HepG2 (cell line): ENCODE data around the gene EFCAB11. TPM values are rescaled to one million over a fixed set of nuclear protein-coding genes. Genes with fewer than 3 reads are reported as not detected.

ENCODE experiments used
- ATAC-seq: fragments of 200-7000 bp; cut with Tn5 transposase; 3 replicates; pipeline ENCODE4 v1.9.1; 2020; ENCODE audit warnings: mild to moderate bottlenecking, moderate library complexity
- BruUV-seq: library from RNA; stranded (reverse); fragments of 400-500 nt; replicated peaks from 2 replicates; lab custom pipeline; 2021; lab: Mats Ljungman, UMichigan
- CTCF ChIA-PET: fragments of 300-600 bp; formaldehyde crosslinking; extraction: SDS; loops from one replicate; lab custom pipeline; 2021; ENCODE audit warnings: low total read pairs, inconsistent platforms, low intra/inter-chr PET ratio; lab: Yijun Ruan, JAX
- POLR2A ChIA-PET: fragments of 350-600 bp; sonication (Branson Sonifier 250); formaldehyde crosslinking; loops from one replicate; lab custom pipeline; 2020; ENCODE audit warnings: antibody characterized with exemption, inconsistent platforms; lab: Yijun Ruan, JAX
- DNase-seq: peaks from one replicate; pipeline ENCODE4 v3.0.0-alpha.2; 2015; ENCODE audit warnings: low spot score
- FAIRE-seq: peaks from 3 replicates; lab custom pipeline; 2011; peaks lifted over from hg19 to GRCh38; lab: Jason Lieb, UNC
- H2AFZ ChIP-seq: one replicate; pipeline ENCODE4 v1.6.1; 2011; ENCODE audit warnings: low read length, inconsistent platforms
- H3K27ac ChIP-seq: fragments of 300-600 bp; 3 replicates; pipeline ENCODE4 v1.8.0; 2011; ENCODE audit warnings: mixed run types, mild to moderate bottlenecking, mixed read lengths, low read length, inconsistent platforms; ENCODE audit not compliant: insufficient read depth; ENCODE audit errors: extremely low read length
- H3K27me3 ChIP-seq, 2 experiments: fragments of 200-600 bp in 1 of 2; 2 replicates in 1 of 2; 3 replicates in 1 of 2; pipeline versions ENCODE4 v1.6.0 to v1.8.0; 2011; ENCODE audit warnings: low read length in 2 of 2, mild to moderate bottlenecking in 2 of 2, moderate library complexity in 2 of 2, inconsistent platforms in 1 of 2; ENCODE audit not compliant: insufficient read depth in 2 of 2, control insufficient read depth in 1 of 2
- H3K36me3 ChIP-seq, 2 experiments: fragments of 200-600 bp in 1 of 2; replicated peaks in 1 of 2; 2 replicates in 1 of 2; 3 replicates in 1 of 2; pipeline versions ENCODE4 v1.5.1 to v1.8.0; 2011; ENCODE audit warnings: low read length in 2 of 2, inconsistent platforms in 1 of 2; ENCODE audit not compliant: insufficient read depth in 2 of 2, control insufficient read depth in 1 of 2
- H3K4me1 ChIP-seq: 2 replicates; pipeline ENCODE4 v1.5.1; 2012; ENCODE audit warnings: low read length, inconsistent platforms; ENCODE audit not compliant: insufficient read depth
- H3K4me2 ChIP-seq: 2 replicates; pipeline ENCODE4 v1.6.0; 2011; ENCODE audit warnings: low read depth, low read length, inconsistent platforms
- H3K4me3 ChIP-seq, 3 experiments: fragments of 200-600 bp in 1 of 3; sonication (generic), shearing (Covaris generic) in 1 of 3; replicated peaks in 1 of 3; 2 replicates each; pipeline ENCODE4 v1.5.1; 2011 to 2016; ENCODE audit warnings: low read length in 3 of 3, inconsistent platforms in 2 of 3, low read depth in 2 of 3, mild to moderate bottlenecking in 2 of 3, control low read depth in 1 of 3, mixed read lengths in 1 of 3; ENCODE audit not compliant: insufficient read depth in 1 of 3
- H3K79me2 ChIP-seq: one replicate; pipeline ENCODE4 v1.6.1; 2011; ENCODE audit warnings: low read length, inconsistent platforms; ENCODE audit not compliant: insufficient read depth
- H3K9ac ChIP-seq: 2 replicates; pipeline ENCODE4 v1.6.0; 2011; ENCODE audit warnings: mild to moderate bottlenecking, low read depth, low read length, inconsistent platforms; ENCODE audit not compliant: insufficient read depth
- H3K9me3 ChIP-seq: 2 replicates; pipeline ENCODE4 v1.5.1; 2012; ENCODE audit warnings: mild to moderate bottlenecking, low read length
- H4K20me1 ChIP-seq: 2 replicates; pipeline ENCODE4 v1.6.0; 2011; ENCODE audit warnings: inconsistent platforms, mild to moderate bottlenecking, low read length, moderate library complexity; ENCODE audit not compliant: insufficient read depth
- AHR ChIP-seq: IDR thresholded peaks from 2 replicates; pipeline ENCODE4 v1.6.1; 2018; ENCODE audit warnings: missing genetic modification reagents, missing compliant biosample characterization
- CHD2 ChIP-seq: IDR thresholded peaks from 2 replicates; pipeline ENCODE4 v1.6.1; 2011; ENCODE audit warnings: low read depth, low read length, improper control_type of control experiment
- CREM ChIP-seq, 2 experiments: sonication (generic) in 1 of 2; formaldehyde crosslinking in 1 of 2; IDR thresholded peaks; 2 replicates each; pipeline versions ENCODE4 v1.4.0 to v1.6.1; 2016 to 2020; ENCODE audit warnings: antibody characterized with exemption in 1 of 2, mild to moderate bottlenecking in 1 of 2, missing genetic modification reagents in 1 of 2
- ETV6 ChIP-seq: sonication (generic); formaldehyde crosslinking; conservative IDR thresholded peaks from 2 replicates; pipeline ENCODE4 v1.4.0; 2020; ENCODE audit warnings: missing genetic modification reagents
- FLYWCH1 ChIP-seq: sonication (generic); formaldehyde crosslinking; IDR thresholded peaks from 2 replicates; pipeline ENCODE4 v1.8.1; 2023; ENCODE audit warnings: mild to moderate bottlenecking, missing genetic modification reagents
- KDM5B ChIP-seq: sonication (generic); formaldehyde crosslinking; IDR thresholded peaks from 2 replicates; pipeline ENCODE4 v1.4.0; 2020; ENCODE audit warnings: missing genetic modification reagents, mild to moderate bottlenecking, borderline replicate concordance
- MAX ChIP-seq: IDR thresholded peaks from 2 replicates; pipeline ENCODE4 v1.6.1; 2012; ENCODE audit warnings: inconsistent platforms
- NFE2L1 ChIP-seq: sonication (generic); formaldehyde crosslinking; IDR thresholded peaks from 2 replicates; pipeline ENCODE4 v1.4.0; 2020; ENCODE audit warnings: missing genetic modification reagents, mild to moderate bottlenecking, borderline replicate concordance
- RFX5 ChIP-seq: IDR thresholded peaks from 2 replicates; pipeline ENCODE4 v1.6.1; 2011; ENCODE audit warnings: low read depth, low read length, improper control_type of control experiment
- ZBTB37 ChIP-seq: sonication (generic); formaldehyde crosslinking; IDR thresholded peaks from 2 replicates; pipeline ENCODE4 v1.4.0; 2020; ENCODE audit warnings: mild to moderate bottlenecking, missing genetic modification reagents
- WGBS: methylation state at CpG from one replicate; pipeline ENCODE4 v1.1.6; 2017; ENCODE audit warnings: low lambda C conversion rate; 5-methylcytosine and 5-hydroxymethylcytosine counted together
- in situ Hi-C: cut with HindIII; loops from 2 replicates; pipeline ENCODE4 v1.10.0; 2017; ENCODE audit warnings: low pct_unique_long_range_greater_than_20kb; ENCODE audit not compliant: extremely low pct_ligation_motif_present
- intact Hi-C: fragments of 100-400 bp; cut with micrococcal nuclease; formaldehyde crosslinking; loops from one replicate; pipeline ENCODE4 v1.10.0; 2022; ENCODE audit not compliant: unreplicated experiment
- polyA plus RNA-seq, 8 experiments: library from polyadenylated mRNA; depleted of rRNA in 3 of 8; stranded (reverse) in 7 of 8; unstranded in 1 of 8; fragments of >200 nt; fragmentation: Illumina TruSeq in 4 of 8; extraction: Trizol in 4 of 8; gene quantifications; 2 replicates each; pipeline versions ENCODE4 v1.2.1 to v1.2.3, GENCODE V29; 2011 to 2016; ENCODE audit warnings: low read depth in 4 of 8, missing spikeins in 1 of 8, mixed read lengths in 1 of 8; ENCODE audit not compliant: insufficient read depth in 1 of 8
- total RNA-seq, 5 experiments: library from RNA; depleted of rRNA; stranded (reverse); fragments of >200 nt; fragmentation: Illumina TruSeq; extraction: Trizol; gene quantifications; 2 replicates each; pipeline ENCODE4 v1.2.3, GENCODE V29; 2016; ENCODE audit warnings: low read depth in 1 of 5
- TF ChIP-seq, protein P1 (sequence below): sonication (generic); formaldehyde crosslinking; IDR thresholded peaks from 2 replicates; pipeline ENCODE4 v1.5.1; 2020; ENCODE audit warnings: missing genetic modification reagents, mild to moderate bottlenecking, borderline replicate concordance
- TF ChIP-seq, protein P2 (sequence below): sonication (generic); formaldehyde crosslinking; IDR thresholded peaks from 2 replicates; pipeline ENCODE4 v1.5.0; 2020; ENCODE audit warnings: mild to moderate bottlenecking, missing genetic modification reagents
- TF ChIP-seq, protein P3 (sequence below): sonication (generic); formaldehyde crosslinking; IDR thresholded peaks from 2 replicates; pipeline ENCODE4 v1.8.0; 2022; ENCODE audit warnings: missing genetic modification reagents, mild to moderate bottlenecking, moderate library complexity, borderline replicate concordance

EFCAB11 gene
- total and polyA plus RNA-seq, 2 of the 13 experiments (the other 11 are each of a cell fraction or from before 2014, with no cell fraction given) = 8.2 to 31.5 TPM

DNA sequence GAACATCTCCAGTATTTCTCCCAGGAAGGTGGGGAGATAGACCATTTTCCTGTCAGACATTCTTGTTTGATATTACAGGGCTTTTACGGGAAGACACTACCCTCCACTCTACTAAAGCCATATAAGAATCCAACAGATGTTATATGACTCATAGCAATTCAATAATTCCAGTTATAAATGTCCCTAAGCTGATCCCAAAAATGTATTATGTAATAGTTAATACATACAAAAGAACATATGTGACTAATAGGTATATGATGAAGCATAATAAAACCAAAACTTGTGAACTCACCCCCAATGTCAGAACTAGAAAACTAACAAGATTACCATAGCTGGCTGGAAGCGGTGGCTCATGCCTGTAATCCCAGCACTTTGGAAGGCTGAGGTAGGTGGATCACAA lies 84.2 kb downstream of the EFCAB11 start:
- in situ Hi-C loops (no loop called here), intact Hi-C loops (no loop called here)
- ChIA-PET POLR2A (no interaction called here), CTCF (no interaction called here)
- no peak overlapping the region for H3K9ac ChIP-seq
- no peak overlapping the region for H3K4me3 ChIP-seq
- no peak overlapping the region for H3K4me2 ChIP-seq
- H3K36me3 ChIP-seq = peaks cover 0 to 1% of the 10 kb centered on the region in 2 experiments; a peak in 1 of 5 replicates
- BruUV-seq = no TSS peak
- no peaks in the 10 kb centered on the region for H4K20me1 ChIP-seq
- no peak for TF ChIP-seq FLYWCH1
- TF ChIP-seq, protein P1, sequence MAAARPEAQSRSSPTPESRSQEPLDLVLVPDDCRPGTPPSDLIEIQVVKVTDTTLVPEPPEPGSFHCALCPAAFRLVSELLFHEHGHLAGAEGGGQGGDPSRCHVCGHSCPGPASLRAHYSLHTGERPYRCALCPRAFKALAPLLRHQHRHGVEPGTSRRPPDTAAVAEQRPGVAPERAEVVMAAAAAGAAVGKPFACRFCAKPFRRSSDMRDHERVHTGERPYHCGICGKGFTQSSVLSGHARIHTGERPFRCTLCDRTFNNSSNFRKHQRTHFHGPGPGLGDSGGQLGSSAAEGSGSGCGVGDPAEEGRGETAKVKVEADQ = no peak
- no peak for TF ChIP-seq NFE2L1 (CRISPR knock-in tag)
- TF ChIP-seq, protein P2, sequence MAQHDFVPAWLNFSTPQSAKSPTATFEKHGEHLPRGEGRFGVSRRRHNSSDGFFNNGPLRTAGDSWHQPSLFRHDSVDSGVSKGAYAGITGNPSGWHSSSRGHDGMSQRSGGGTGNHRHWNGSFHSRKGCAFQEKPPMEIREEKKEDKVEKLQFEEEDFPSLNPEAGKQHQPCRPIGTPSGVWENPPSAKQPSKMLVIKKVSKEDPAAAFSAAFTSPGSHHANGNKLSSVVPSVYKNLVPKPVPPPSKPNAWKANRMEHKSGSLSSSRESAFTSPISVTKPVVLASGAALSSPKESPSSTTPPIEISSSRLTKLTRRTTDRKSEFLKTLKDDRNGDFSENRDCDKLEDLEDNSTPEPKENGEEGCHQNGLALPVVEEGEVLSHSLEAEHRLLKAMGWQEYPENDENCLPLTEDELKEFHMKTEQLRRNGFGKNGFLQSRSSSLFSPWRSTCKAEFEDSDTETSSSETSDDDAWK = no peak
- TF ChIP-seq RFX5 = no peak
- no peak overlapping the region for H2AFZ ChIP-seq
- H3K27me3 ChIP-seq = no peaks in the 10 kb centered on the region
- DNase-seq = no peak
- H3K27ac ChIP-seq = no peak overlapping the region
- 98% methylated on average over 2 of the region's 2 CpGs for WGBS
- no peak for FAIRE-seq
- ATAC-seq = no peak
- H3K79me2 ChIP-seq = no peaks in the 10 kb centered on the region
- H3K9me3 ChIP-seq = peaks cover 19% of the 10 kb centered on the region
- H3K4me1 ChIP-seq = no peaks in the 10 kb centered on the region

DNA sequence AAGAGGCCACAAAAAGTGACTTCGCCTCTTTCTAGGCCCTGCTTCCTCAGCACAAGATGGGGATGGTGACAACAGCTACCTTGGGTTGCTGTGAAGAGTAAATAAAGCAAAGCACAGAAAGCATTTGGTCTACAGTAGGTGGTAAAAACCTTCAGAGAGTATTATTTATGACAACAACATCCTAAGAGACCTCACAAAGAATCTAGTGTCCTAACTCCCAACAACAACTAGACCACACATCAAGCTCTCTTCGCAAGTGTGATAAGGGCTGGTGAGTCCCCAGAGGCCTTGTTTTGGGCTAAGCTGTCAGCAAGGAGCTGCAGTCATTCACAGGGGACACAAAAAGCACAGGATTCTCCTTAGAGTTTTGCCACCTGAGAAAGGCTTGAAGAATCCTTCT lies 84.9 kb downstream of the EFCAB11 start:
- ATAC-seq (no peak), FAIRE-seq (no peak), DNase-seq (no peak)
- H4K20me1 ChIP-seq = no peaks in the 10 kb centered on the region
- ChIA-PET CTCF (no interaction called here), POLR2A (no interaction called here)
- no peak overlapping the region for H2AFZ ChIP-seq
- H3K27ac ChIP-seq = no peak overlapping the region
- no peak overlapping the region for H3K4me2 ChIP-seq
- H3K4me3 ChIP-seq = no peak overlapping the region
- BruUV-seq = no TSS peak
- in situ Hi-C loops = no loop called here
- no peaks in the 10 kb centered on the region for H3K79me2 ChIP-seq
- no peak overlapping the region for H3K9ac ChIP-seq
- no peaks in the 10 kb centered on the region for H3K27me3 ChIP-seq
- peaks cover 1 to 3% of the 10 kb centered on the region in 2 experiments; a peak in 1 of 5 replicates for H3K36me3 ChIP-seq
- intact Hi-C loops = no loop called here
- WGBS = 100% methylated on average over 2 of the region's 2 CpGs
- no peaks in the 10 kb centered on the region for H3K4me1 ChIP-seq
- H3K9me3 ChIP-seq = peaks cover 12% of the 10 kb centered on the region
- TF ChIP-seq KDM5B (no peak), AHR (CRISPR knock-in tag) (no peak), CHD2 (no peak), ETV6 (CRISPR knock-in tag) (no peak), MAX (no peak), CREM (IDR thresholded peaks at IDR 0.05) (no peak), CREM (CRISPR knock-in tag; IDR thresholded peaks at IDR 0.05) (no peak), ZBTB37 (CRISPR knock-in tag) (no peak)
- TF ChIP-seq, protein P3, sequence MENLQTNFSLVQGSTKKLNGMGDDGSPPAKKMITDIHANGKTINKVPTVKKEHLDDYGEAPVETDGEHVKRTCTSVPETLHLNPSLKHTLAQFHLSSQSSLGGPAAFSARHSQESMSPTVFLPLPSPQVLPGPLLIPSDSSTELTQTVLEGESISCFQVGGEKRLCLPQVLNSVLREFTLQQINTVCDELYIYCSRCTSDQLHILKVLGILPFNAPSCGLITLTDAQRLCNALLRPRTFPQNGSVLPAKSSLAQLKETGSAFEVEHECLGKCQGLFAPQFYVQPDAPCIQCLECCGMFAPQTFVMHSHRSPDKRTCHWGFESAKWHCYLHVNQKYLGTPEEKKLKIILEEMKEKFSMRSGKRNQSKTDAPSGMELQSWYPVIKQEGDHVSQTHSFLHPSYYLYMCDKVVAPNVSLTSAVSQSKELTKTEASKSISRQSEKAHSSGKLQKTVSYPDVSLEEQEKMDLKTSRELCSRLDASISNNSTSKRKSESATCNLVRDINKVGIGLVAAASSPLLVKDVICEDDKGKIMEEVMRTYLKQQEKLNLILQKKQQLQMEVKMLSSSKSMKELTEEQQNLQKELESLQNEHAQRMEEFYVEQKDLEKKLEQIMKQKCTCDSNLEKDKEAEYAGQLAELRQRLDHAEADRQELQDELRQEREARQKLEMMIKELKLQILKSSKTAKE = no peak
